Measurements from ENCODE around the gene SARDH.

DNA sequence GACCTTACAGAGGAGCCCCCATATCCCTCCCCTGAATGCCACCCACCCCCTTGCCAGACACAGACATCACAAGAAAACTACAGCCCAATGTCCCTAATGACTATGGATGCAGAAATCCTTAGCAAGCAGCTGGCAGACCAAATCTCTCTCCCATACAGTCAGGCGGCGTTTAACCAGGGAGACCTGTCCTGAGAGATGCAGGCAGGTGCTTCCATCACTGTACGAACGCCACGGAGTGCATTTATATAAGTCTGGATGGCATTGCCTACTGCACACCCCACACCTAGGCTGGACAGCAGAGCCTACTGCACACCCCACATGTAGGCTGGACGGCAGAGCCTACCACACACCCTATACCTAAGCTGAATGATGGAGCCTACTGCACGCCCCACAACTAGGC is 34.4 kb upstream of the SARDH start:
- TF ChIP-seq CTCF (IDR thresholded peaks at IDR 0.05; ENCODE audit: borderline replicate concordance, extremely low read depth, low read length, poor library complexity, severe bottlenecking) (no peak), EZH2 (IDR thresholded peaks at IDR 0.05; ENCODE audit: borderline replicate concordance, low read depth, low read length, severe bottlenecking) (no peak)
